Measurements from ENCODE around the gene NUP188.
A peak's percentile ranks its signal among the peaks of the same experiment; 100 is the strongest.
"Not testable (repeated sequence)": the region's sequence is repeated elsewhere in the genome, so short reads cannot be mapped to it uniquely, and the experiment has no call there.

Gene NUP188

GRCh38 chr9:129027685-129028191 lies 80.2 kb downstream of the NUP188 start:
- DNase-seq (ENCODE audit: low read depth, low spot score): peak; percentile 61

DNA sequence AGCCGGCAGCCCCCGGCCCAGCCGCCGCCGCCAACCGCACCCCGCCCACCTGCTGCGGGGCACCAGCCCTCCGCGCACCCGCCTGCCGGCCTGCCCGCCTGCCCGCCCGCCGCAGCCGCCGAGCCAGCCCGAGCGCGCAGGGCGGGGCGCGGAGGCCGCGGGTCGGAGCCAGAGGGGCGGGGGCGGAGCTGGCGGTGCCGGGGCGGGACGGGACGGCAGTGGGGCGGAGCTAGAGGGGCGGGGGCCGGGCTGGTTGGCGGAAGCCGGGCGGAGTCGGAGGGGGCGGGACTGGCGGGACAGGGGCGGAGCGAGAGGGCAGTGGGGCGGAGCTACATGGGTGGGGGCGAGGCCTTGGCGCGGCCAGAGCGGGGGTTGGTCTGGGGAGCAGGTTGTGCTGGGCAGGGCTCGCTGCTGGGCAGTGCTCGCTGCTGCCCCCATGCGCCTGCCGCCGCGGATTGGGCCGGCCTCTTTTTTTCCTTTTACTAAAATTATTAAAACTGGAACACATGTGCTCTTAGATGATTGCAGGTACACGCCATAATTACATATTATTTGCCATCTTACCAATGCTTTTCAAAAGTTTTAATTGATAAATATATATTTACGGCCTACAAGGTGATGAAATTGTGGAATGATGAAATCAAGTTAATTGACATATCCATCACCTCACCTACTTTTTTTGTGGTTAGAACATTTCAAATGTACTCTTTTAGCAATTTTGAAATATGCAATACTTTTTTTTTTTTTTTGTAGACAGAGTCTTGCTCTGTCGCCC lies 80.9 kb downstream of the NUP188 start, which contains the start of gene SH3GLB2:
TSS of gene SH3GLB2 (minus strand) at position 140 of the 775 bp plus-strand sequence. CDS start 177 bp downstream, outside the sequence.
- DNase-seq (ENCODE audit: low read depth, low spot score): peak; percentile 90

GRCh38 chr9:129030191-129030590 lies 82.7 kb downstream of the NUP188 start:
- no peak for DNase-seq (ENCODE audit: low read depth, low spot score)

- no peak for DNase-seq (ENCODE audit: low read depth, low spot score)
These were observed 84.0 kb downstream of the NUP188 start for GRCh38 chr9:129031514-129031913.

DNA sequence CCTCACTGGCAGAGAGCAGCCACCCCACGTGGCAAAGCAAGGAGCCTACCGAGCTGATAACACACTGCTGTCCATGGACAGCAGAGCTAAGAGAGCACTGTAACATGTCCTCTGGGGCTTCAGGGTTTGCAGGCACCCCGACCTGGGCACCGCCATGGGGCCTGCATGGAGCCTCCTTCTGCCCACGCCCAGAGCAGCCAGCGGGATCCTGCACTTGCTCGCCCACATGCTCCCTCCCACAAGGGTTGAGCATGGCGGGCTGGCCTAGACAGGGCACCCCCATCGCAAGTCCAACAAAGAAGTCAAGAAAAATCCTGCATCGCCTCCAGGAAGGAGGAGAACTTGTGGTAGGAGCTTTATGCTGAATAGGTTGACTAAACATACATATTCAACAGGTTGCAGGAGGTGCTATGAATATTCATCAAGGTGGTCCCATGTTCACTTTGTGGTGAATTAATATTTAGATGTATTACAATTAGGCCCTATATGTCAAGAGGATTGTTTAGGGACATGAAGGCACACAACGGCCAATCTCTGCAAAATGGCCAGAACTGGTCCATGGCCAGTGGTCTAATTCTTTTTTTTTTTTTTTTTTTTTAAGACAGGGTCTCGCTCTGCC lies 85.2 kb downstream of the NUP188 start:
- no peak for DNase-seq (ENCODE audit: low read depth, low spot score)

DNA sequence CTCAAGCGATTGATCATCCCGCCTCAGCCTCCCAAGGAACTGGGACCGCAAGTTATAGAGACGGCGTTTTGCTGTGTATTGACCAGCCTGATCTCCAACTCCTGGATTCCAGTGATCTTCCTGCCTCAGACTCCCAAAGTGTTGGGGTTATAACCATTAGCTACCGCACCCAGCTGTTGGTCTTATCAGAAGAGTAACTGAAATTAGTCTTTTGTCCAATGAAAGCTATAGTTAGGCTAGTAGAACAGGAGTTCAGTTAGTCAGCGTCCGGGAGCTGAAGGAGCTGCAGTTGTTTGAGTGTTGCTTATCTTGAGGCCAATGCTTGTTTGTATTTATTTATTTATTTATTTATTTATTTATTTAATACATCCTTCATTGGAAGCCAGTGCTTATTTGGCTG lies 85.7 kb downstream of the NUP188 start:
- DNase-seq (ENCODE audit: low read depth, low spot score): no peak

GRCh38 chr9:129035838-129036237 lies 88.3 kb downstream of the NUP188 start:
- DNase-seq (ENCODE audit: low read depth, low spot score): not testable (repeated sequence)

DNA sequence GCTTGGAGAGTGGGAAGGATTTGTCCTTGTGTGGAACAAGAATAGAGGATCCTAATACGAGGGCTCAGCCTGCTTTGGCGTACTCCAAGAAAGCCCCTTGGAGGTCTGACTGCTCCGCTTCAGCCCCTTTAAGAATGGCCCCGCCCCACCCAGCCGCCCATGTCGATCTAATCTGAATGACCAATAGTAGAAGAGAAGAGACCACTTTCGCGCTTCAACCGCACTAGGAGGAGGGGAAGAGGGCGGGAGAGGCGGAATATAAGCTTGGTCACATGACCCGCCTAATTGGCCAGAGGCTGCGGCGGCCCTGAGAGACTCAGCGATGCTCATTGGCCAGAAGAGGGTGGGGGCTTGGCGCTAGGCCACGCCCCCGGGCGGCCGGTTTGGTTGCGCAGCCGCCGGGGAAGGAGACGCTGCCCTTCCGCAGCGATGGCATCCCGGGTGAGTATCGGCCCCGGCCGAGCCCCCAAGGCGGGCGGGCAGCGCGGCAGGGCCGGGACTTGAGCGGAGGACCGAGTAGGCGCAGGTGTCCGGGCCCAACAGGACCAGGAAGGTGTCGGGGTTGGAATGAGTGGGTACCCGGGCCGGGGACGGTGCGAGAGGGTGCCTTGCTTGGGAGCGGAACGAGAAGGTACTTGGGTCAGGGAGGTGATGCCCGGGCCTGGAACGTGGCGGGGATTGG lies 88.9 kb downstream of the NUP188 start, which contains the start of gene MIGA2:
TSS of gene MIGA2 (plus strand) at position 386 of the 682 bp plus-strand sequence. CDS start 3,969 bp downstream, outside the sequence.
- peak; percentile 100 for DNase-seq (ENCODE audit: low read depth, low spot score)

DNA sequence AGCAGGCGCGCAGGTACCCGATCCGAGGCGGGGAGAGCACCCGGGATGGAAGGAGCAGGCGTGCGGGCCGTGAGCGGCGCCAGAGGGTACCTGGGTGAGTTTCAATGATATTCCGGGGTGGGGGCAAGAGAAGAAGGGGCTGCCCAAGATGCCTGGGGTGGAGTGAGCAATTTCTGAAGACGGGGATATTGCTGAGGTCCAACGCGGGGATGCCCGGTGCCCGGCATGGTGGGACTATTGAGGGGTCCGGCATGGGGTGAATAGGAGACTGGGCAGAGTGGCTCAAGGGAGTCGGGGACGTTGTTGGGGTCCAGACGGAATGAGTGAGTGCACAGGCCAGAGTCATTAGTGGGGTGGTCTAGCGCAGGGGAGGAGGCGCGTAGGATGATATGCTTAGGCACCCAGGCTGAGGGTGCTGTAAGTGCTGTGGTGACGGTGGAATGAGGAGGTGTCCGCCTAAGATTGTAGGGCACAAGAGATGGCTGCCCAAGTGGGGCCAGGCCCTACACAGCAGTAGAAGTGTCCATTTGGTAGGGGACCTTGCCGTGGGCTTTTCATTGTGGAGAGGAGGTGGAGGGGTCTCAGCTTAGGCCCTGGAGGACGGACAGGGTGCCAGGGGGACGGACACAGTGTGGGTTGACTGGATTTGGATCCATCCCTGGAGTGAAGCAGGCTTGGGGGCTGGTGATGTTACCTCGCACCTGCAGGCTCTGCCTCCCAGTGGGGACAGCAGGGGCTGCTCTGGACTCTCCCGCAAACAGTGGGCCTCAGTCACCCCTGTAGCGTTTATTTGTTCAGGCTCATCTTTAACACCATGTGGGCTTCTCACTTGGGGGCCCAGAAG lies 89.6 kb downstream of the NUP188 start:
- no peak for DNase-seq (ENCODE audit: low read depth, low spot score)

DNA sequence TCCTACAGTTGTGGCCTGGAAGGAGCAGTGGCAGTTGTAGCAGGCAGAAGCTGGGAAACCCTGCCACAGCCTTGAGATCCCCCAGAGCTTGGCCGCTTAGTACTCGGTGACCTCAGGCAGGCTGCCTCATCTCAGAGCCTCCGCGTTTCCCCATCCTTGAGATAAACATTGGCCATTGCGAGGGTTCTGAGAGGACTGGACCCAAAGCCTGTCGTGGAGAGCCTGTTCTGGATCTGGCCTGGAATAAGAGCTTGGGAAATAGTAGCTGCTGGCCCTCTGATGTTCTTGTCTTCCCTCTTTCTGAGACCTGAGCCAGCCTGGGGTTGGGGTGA lies 90.2 kb downstream of the NUP188 start:
- no peak for DNase-seq (ENCODE audit: low read depth, low spot score)

DNA sequence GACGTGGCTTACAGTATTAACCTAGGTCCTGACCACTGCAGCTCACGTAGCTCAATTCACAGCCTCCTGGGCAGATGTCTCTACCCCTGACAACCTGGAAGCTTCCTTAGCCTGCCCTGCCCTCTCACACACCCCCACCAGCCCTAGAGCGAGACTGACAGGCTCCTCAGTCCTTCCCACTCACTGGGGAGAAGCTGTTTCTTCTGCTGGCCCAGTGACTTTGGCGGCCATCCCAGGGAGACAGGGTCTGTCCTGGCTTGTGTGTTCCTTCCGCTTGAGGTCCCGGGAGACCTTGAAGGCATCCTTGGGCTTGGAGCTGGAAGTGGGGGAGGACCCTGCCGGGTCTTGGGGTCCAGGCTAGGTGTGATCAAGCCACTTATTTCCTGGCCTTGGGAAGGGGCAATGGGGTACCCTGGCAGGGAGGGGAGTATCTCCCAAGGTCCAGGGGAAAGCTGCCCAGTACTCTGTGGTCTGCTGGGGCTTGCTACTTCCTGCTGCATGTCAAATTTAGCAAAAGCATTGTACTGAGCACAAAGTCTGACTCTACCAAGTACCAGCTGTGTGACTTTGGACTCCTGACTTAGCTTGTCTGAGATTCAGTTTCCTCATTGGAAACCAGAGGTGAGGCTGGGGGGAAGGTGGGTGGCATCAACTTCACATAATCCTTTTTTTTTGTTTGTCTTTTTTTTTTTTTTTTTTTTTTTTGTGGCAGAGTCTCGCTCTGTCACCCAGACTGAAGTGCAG lies 90.8 kb downstream of the NUP188 start:
- no peak for DNase-seq (ENCODE audit: low read depth, low spot score)

DNA sequence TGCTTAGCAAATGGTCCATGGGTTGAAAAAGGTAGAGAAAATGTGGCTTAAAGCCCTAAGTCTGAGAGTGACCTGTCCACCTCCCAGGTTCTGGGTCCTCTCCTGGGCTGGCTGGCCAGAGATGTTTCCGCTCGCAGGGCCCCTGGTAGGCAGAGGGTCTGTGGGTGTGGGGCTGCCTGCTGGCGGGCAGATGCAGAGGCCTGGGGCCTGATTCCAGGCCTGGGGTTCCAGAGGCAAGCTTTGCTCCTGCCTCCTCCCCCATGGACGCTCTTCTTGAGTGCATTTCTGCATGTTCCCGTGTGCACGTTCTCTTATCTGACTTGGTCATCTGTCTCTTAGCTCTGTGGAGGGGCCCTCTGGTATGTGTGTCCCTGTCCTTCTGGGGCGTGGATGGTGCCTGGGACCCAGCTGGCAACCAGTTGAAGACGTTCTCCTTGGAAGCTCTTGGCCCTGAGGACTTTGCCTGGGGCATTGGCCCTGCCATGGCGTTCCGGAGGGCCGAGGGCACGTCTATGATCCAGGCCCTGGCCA lies 92.7 kb downstream of the NUP188 start:
- no peak for DNase-seq (ENCODE audit: low read depth, low spot score)

DNA sequence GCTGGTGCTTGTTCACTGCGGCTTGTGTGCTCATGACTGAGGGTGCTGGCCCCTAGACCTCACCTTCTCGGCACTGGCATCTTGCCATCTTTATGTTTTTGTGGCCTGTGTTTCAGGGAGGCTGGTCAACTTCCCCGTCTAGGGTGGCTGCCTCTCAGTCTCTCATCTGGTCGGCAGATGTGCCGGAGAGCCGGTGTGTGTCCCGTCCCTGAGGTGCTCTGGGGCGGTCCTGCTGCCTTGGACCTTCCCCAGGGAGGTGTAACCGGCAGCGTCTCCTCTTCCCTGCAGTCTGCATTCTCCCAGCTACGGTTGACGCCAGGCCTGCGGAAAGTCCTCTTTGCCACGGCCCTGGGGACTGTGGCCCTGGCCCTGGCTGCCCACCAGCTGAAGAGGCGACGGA lies 94.5 kb downstream of the NUP188 start:
- DNase-seq (ENCODE audit: low read depth, low spot score): no peak

DNA sequence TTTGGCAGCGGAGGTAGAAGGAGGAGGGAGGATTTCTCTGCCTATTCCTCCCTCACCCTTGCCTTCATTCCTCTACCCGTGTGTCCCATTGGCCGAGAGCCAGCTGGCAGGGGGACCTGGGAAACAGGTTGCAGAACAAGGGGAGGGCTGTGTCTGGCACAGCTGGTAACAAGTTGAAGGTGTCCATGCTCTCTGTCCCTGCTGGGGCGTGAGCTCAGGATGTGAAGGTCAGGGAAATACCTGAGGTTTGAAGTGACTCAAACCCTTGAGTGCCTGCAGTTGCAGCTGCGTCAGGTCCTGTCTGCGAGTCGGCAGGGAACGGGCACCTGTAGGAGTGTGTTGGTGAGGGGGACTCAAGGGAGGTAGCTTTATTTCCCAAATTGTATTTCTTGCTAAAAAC lies 105.1 kb downstream of the NUP188 start:
- no peak for DNase-seq (ENCODE audit: low read depth, low spot score)

DNA sequence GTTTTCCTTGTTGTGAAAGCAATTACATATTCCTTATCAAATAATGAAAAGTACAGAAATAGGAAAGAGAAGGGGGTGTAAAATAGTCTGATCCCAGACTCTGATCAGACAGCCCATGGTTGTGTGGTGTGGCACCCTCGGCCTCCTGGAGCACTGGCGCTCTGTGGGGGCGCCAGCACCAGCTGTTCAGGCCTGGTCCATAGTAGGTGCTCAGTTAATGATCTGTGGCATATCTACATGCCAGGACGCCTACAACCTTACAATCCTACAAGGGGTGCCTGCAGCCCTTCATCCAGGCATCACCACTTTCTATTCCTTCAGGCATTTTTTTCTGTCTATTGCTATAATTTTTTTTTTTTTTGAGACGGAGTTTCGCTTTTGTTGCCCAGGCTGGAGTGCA lies 105.5 kb downstream of the NUP188 start:
- no peak for DNase-seq (ENCODE audit: low read depth, low spot score)

DNA sequence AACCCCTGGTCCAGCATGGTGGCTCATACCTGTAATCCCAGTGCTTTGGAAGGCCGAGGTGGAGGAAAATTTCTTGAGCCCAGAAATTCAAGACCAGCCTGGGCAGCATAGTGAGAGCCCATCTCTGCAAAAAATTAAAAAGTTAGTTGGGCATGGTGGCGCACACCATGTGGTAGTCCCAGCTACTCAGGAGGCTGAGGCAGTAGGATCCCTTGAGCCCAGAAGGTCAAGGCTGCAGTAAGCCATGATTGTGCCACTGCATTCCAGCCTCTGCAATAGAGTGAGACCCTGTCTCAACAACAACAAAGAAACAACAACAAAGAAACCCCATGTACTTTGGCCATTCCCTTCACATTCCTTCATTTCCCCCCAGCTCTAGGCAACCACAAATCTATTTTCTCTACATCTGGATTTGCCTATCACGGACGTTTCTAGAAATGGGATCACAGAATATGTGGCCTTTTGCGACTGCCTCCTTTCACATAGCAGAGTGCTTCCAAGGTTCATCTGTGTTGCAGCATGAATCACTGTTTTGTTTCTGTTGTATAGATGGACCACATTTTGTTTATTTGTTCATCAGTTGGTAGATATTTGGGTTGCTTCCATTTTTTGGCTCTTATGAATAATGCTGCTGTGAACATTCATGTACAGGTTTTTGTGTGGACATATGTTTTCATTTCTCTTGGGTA lies 106.8 kb downstream of the NUP188 start:
- no peak for DNase-seq (ENCODE audit: low read depth, low spot score)

Measured in ELF-1 (cell line).